GM19467 (cell line): ENCODE data around the gene CTRB2.

Source experiments
- ATAC-seq: cut with Tn5 transposase; IDR thresholded peaks from one replicate; pipeline ENCODE4 v1.9.1; 2021; ENCODE audit warnings: mild to moderate bottlenecking, moderate library complexity; ENCODE audit not compliant: unreplicated experiment

CTRB2 gene

DNA sequence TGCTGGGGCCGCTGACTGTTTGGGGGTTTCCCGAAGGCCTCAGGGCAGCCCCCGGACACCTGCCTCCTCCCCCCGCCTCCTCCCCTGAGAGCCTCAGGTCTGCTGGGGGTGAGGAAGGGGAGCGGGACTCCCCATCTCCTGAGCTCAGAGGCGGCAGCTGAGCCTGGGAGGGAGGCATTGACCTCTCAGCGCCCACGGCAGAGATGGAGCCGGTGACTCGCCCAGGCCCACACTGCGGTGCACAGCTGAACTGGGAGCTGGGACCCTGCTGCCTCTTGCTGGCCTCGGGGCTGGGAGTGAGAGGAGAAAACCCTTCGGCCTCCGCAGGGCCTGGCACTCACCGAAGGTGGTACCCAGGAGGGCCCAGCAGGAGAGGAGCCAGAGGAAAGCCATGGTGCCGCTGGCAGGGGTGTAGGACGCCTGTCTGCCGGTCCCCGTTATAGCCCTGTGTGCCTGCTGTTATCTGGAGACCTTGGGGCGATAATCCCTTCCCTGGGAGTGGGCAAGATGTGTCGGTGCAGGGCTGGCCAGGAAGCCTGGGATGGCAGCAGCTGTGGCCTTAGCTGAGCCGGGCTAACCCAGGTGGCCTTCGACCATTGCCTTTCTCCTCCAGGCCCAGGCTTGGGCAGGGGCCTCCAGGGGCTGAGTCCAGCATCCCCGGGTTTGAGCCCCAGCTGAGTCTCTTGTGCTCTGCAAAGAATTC lies at the start of gene CTRB2:
Gene CTRB2 (minus strand): TSS at position 413 of the 703 bp plus-strand sequence. CDS start 20 bp downstream, at position 393.
- ATAC-seq = no peak

DNA sequence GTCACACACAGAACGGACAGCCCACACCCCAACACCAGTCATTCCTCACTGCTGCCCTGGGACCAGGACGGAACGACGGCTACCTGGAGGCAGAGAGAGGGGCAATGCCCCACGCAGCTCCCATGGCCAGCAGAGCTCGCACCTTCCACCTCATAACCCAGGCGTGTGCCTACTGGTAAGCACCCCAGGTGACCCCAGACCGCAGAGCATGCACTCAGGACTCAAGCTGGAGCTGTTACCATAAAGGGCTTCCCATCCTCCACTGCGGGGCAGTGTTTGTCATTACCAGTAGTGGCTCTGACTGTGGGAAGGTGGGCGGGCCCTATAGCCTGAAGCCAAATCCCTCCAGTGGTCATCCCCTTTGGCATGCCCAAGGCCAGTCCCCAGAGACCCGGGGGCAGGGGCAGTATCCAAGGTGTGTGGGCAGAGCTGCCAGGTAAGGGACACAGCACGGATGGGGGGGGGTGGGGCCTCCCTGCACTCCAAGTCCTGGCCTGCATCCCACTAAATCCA lies 49.2 kb upstream of the CTRB2 start:
- ATAC-seq = no peak

DNA sequence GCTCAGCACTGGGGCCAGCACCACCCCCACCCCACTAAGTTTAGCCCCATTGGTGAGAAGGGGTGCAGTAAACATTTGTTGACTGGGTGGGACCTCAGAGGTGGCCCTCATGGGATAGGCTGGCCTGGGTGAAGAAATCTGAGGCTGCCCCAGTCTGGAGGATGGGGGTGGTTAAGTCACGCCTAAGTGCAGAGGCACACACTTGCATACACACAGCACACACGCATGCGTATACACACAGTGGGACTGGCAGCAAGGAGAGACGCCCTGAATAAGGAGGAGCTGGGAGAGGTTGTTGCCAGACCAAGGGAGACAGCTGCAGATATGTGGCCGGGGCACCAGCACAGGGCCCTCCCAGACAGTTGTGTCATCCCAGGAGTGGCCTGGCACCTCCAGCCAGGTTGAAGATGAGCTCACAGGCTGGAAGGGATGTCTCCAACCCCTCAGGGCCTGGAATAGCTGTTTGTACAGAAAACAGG lies 47.4 kb upstream of the CTRB2 start:
- ATAC-seq = no peak

DNA sequence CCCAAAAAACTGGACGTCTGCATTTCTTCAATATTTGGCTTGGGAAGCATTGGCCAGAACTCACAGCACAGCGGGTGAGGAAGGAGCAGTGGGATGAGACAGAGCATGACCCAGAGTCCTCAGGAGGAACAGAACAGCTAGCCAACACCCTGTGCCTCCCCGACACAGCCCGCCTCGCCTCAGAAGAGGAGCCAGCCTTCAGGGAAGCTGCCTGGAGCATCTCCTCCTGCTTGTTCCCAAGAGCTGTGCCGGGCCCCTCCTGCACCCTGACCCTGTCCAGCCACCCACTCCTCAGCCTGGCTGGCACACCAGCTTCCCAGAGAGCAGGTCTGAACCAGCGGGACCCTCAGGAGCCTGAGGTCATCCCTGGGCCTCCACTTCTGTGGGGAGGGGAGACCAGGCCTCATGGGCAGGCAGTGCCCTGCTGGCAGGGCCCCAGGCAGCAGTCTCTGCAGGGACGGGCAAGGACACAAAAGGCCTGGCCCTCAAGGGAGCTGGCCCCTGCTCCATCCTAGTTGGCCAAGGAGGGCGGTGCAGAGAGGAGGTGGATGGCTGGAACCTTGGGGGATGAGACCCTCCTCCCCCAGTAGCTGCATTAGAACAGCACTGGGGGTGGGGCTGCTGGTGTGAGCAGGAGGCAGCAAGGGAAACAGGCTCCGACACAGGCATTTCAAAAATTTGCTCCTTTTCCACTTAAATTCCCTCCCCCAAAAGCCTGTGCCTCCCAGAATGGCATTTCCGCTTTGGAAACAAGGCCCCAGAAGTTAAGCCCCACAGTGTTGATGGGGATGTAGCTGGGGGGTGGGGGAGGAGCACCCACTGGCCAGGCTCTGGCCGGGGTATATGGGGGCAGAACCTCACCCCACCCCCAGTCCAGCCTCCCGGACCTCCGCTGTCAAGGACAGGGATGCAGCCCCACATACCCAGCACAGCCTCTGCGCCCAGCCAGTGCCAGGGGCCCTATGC lies 46.3 kb upstream of the CTRB2 start:
- ATAC-seq = no peak

DNA sequence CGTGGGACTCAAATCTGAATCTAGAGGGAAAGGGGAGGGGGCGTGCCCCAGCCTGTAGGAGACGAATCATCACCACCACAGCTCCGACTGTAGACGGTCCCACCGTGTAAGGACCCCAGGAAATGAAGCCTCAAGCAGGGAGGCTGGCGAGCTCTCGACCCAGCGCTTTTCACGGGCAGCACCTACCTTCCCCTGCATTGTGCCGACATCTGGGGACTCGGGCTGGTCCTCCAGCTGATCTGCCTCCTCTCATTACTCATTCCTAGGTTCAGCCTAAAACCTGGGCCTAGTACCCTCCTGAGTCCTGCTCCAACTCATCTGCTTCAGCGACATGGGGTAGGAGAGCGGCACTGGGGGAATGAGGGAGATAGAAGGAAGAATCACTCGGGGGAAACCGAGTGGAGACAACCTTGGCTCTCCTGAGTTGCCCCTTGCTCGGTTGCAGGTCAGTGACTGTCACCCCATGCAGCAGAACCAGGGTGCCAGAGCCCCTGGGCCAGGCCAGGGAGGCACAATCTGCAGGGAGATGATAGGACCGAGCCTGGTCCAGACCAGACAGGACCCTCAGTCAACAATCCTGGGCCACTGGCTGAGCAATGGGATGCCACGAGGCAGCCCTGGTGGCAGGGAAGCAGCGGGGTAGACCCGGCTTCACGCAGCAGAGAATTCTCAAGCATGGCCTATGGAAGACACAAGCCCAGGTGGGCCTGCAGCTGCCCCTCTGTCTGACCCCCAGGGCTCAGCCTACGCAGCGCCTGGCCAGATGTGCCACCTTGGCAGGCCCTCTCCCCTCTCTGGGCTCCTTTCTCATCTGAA lies 45.3 kb upstream of the CTRB2 start:
- ATAC-seq = no peak

- peak; percentile 62 for ATAC-seq
Measured at GRCh38 chr16:75251280-75252048, 44.5 kb upstream of the CTRB2 start, which contains the start of gene BCAR1. Gene BCAR1 (minus strand): TSS chr16:75251624. CDS start chr16:75251482, 142 bp downstream.

- ATAC-seq = no peak
Measured at GRCh38 chr16:75250809-75251279, 43.9 kb upstream of the CTRB2 start.

DNA sequence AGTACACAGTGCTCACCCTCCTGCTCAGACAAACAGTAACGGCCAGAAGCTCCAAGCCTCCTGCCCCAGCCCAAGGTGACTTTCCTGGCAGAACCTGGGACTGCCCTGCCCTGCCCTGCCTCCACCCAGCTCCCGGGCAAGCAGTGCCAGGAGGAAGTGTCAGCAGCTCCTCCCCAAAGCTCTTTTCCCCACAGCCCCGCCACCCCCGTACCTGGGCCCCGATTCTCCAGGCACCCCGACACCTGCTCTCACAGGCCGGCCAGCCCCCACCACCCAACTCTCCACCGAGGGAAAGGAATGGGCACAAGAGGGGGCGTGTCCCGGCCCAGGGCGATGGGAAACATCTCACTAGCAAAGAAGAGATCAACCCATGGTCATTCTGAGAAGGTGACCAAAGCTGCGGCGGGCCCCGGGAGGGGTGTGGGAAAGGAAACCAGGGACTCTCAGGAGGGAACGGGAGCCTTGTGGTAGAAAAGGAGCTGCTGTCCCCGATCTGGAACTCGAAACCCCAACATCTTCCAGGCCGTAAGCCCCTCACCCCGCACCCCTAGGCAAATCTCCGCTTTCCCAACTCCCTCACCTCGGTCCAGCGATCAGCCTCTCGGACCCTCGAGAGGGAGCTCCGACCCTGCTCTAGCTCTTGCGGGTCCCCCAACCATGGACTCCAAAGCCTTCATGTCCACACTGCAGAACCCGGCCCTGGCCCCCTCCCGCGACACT lies 43.3 kb upstream of the CTRB2 start:
- ATAC-seq = no peak

- no peak for ATAC-seq
Measured at GRCh38 chr16:75249441-75249840, 42.5 kb upstream of the CTRB2 start.

DNA sequence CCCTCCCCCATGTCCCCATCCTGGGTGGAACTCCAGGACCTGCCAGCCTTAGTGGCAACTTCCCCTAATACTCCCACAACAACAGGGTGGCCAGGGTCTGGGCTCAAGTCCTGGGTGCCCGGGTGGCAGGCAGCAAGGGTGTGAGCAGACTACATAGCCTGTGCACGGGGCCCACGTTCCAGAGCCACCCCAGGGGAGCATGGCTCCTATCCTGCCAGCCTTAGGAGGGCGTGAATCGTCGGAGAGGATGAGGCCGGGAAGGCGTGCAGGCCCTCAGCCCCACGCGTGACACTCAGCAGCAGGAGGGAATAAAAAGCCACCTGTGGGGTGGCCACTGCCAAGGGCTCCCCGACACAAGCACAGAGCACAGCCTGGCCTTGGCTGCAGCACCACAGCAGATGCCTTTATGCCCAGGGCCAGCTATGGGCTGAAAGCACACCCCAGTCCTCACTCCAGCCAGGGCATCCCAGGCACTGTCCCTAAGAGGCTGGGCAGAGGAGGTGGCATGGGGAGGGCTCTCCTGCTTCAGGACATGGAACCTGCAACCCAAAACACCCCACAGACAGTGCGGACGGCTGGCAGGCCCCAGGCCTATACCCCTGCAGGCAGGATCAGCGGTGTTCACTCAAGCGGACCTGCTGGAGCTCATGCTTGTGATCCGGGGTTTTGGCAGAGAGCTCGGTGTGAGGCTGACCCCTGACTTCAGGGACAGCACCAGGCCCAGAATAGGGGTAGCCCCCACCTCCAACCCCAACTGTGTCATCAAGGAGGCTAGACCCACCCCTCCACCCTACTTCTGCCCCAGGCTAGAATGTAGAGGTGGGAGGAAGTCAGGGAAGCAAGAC lies 41.8 kb upstream of the CTRB2 start:
- ATAC-seq = no peak

DNA sequence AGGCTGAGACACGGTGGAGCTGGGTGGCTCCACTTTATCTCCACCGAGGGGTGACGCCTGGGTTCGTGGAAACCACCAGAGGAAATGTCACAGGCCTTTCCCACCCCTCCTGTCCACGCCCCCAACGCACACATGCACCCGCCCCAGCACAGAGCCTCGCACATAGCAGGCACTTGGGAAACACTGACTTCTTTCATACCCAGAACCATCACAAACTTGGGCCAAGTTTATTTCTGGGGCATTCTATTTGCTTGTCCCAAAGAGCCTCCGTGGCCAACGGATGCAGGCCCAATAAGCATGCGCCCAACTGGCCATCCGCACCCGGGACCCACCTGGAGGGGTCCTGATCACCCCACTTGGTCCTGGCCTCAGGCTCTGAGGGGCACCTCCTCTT lies 41.2 kb upstream of the CTRB2 start:
- no peak for ATAC-seq

- no peak for ATAC-seq
Measured at GRCh38 chr16:75247249-75247648, 40.3 kb upstream of the CTRB2 start.

- ATAC-seq = no peak
Measured at GRCh38 chr16:75246504-75247205, 39.7 kb upstream of the CTRB2 start.

GRCh38 chr16:75244844-75245758 lies 38.1 kb upstream of the CTRB2 start:
- no peak for ATAC-seq

- no peak for ATAC-seq
Measured at GRCh38 chr16:75244225-75244809, 37.4 kb upstream of the CTRB2 start.

DNA sequence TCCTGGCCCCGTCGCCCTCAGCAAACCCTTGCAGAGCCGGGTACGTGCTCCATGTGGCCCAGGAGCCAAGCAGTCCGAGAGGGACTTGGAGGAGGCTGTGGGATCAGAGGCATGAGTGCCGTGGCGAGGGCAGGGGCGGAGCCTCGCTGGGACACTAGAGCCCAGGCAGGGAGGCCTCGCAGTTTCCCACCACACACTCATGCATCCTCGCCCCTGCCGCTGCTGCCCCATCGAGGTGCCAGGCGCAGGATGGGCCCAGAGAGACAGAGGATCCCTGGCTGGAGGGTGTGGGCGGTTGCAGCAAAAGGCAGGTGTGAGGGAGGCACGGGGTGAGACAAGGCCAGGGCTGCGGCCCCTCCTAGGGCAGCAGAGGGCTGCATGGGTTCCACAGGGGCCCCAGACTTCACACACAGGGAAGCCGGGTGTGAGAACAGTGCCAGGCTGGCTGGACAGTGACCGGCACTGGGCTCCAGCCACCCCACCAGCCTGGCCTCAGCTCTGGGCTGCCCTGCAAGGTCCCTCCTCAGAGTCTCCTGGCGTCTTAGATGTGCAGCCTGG lies 36.8 kb upstream of the CTRB2 start:
- no peak for ATAC-seq
